GM13977 (cell line): ENCODE results near the gene PRICKLE2.

ENCODE experiments used
- DNase-seq: peaks from one replicate; pipeline ENCODE4 v3.0.0; 2012; ENCODE audit warnings: low spot score
- in situ Hi-C: fragments of 300-500 bp; cut with MboI; formaldehyde crosslinking; loops from one replicate; pipeline ENCODE4 v1.12.0; 2022; ENCODE audit warnings: low sequenced_read_pairs, low pct_unique_long_range_greater_than_20kb, mixed read lengths, inconsistent platforms; ENCODE audit not compliant: unreplicated experiment
- TF ChIP-seq, protein P1 (sequence below): IDR thresholded peaks from 2 replicates; pipeline ENCODE4 v1.5.1; 2012; ENCODE audit warnings: mild to moderate bottlenecking, control low read depth; ENCODE audit not compliant: insufficient read depth; ENCODE audit errors: extremely low read depth, missing control alignments

PRICKLE2 gene

DNA sequence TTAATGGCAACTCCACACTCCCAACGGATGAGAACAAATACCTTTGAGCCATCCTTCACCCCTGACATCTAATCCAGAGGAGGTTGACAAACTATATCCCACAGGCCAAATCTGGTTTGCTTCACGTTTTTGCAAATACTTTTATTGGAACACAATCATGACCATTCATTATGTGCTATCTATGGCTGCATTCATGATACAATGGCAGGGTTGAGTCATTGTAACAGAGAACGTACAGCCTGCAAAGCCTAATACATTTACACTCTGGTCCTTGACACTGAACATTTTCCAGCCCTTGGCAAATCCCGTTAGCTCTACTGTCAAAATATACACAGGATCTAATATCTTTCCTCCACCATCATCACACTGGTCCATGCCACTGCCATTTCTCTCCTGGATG is 7.6 kb upstream of the PRICKLE2 start:
- TF ChIP-seq, protein P1, sequence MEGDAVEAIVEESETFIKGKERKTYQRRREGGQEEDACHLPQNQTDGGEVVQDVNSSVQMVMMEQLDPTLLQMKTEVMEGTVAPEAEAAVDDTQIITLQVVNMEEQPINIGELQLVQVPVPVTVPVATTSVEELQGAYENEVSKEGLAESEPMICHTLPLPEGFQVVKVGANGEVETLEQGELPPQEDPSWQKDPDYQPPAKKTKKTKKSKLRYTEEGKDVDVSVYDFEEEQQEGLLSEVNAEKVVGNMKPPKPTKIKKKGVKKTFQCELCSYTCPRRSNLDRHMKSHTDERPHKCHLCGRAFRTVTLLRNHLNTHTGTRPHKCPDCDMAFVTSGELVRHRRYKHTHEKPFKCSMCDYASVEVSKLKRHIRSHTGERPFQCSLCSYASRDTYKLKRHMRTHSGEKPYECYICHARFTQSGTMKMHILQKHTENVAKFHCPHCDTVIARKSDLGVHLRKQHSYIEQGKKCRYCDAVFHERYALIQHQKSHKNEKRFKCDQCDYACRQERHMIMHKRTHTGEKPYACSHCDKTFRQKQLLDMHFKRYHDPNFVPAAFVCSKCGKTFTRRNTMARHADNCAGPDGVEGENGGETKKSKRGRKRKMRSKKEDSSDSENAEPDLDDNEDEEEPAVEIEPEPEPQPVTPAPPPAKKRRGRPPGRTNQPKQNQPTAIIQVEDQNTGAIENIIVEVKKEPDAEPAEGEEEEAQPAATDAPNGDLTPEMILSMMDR: no peak
- in situ Hi-C loops: no loop called here
- no peak for DNase-seq

DNA sequence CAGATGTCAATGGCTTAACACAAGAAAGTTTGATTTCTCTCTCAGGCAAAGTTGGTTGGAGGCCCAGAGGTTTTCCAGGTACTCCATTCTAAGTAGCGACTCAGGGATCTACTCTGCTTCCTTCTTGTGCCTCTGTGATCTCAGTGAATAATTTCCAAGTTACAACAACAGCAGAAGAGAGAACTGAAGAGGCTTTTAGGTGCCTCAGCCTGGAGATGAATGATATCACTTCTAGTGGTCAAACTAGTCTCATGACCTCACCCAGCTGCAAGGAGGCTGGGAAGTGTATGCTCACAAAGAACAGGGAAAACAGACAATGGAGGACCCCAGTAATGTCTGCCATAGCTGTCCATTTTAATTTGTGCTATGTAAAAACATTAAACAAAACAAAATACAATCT is 4.6 kb upstream of the PRICKLE2 start:
- TF ChIP-seq, protein P1: no peak
- in situ Hi-C loops: no loop called here

DNA sequence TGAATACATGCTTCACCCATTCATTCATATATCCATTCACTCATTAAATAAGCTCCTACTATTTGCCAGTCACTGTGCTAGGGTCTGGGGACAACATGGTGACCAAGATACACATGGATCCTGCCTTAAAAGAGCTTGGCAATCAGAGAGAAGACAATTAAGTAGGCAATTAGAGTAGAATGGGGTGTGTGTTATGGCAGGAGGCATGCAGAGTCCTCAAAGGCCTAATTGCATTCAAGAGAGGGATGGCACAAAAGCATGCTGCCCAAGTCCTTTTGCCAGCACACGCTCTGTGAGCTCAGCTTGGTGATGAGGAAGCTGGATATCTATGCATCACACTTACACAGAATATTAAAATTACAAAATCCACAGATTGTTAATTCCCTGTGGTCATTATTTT is 2.8 kb upstream of the PRICKLE2 start:
- TF ChIP-seq, protein P1: no peak
- DNase-seq: no peak
- in situ Hi-C loops: no loop called here

More for the DNA sequence above, 4.6 kb upstream of the PRICKLE2 start:
- no peak for DNase-seq

DNA sequence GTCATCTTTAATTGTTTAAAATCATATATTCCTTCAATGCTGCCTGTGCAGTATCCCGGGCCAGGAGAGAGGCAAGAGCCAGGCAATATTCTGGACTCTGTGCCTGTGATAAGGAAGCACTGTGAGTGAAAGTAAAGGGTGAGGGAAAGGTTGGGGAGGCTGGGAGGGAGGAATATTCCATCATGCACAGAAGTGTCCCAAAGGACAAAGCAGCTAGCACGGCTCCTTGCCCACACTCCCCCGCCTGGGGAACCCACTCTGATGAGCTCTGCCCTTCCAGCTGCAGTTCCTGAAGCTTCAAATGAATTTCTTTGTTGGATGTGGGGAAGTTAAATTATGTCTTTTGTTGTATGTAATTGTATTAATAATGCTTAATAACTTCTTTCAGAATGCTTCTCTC is 1.5 kb upstream of the PRICKLE2 start:
- no peak for DNase-seq
- in situ Hi-C loops: no loop called here
- TF ChIP-seq, protein P1: no peak

GRCh38 chr3:64225695-64226499 is 631 bp upstream of the PRICKLE2 start:
- no peak for DNase-seq
- in situ Hi-C loops: no loop called here
- TF ChIP-seq, protein P1: no peak

DNA sequence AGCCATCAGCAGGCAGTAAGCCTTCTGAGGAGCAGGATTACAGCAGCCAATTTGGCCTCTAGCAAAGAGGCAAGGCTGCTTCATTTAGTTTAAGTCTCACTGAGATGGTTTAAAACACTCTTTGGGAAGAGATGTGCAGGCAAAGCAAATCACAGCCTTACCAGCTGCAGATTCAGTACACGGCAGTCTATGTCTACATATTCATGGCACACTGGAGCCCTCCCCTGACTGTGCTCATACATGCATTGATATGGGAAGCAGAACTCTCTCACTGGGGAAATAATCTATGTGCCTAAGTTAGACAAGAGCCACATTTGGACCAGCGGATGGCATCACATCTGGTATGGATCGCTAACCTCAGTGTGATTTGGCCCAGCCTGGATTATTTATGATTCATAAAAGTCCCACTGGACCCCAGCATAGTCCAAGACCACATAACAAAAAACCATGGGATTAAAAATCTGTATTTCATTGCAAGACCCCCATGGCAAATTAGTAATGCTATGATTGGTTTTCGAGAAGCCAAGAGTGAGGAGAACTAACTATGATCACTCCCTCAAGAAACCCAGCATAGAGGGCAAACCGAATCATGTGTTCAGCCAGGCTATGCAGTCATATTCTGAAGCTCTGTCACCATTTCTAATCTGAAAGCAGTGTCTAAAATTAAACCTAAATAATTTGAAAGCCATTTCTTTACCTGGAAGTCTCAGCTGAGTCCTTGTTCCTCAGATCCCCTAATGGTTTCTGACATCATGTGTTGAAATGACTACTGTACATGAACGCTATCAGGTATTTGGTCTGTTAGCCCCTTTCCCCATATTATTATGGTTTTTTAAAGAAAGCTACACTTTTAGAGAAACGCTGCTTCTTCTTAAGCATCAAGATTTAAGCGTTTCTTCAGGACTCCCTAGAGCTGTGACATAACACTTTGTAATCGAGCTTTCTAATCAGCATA is 1.2 kb downstream of the PRICKLE2 start:
- in situ Hi-C loops: no loop called here
- no peak for DNase-seq
- TF ChIP-seq, protein P1: no peak
